GM21381 (cell line): ENCODE results near the gene ARRDC1.

ENCODE experiments used
- ATAC-seq: cut with Tn5 transposase; IDR thresholded peaks from one replicate; pipeline ENCODE4 v1.9.1; 2021; ENCODE audit warnings: mild to moderate bottlenecking, moderate library complexity; ENCODE audit not compliant: unreplicated experiment

The ARRDC1 gene

GRCh38 chr9:137638680-137639079 lies 33.2 kb downstream of the ARRDC1 start:
- ATAC-seq, result no peak

- no peak for ATAC-seq
Measured at GRCh38 chr9:137639303-137640051, 34.0 kb downstream of the ARRDC1 start.

GRCh38 chr9:137640862-137641261 lies 35.4 kb downstream of the ARRDC1 start:
- ATAC-seq, result no peak

- ATAC-seq, result no peak
Measured at GRCh38 chr9:137642118-137642601, 36.7 kb downstream of the ARRDC1 start.

GRCh38 chr9:137642892-137643291 lies 37.4 kb downstream of the ARRDC1 start:
- no peak for ATAC-seq

- no peak for ATAC-seq
Measured at GRCh38 chr9:137643921-137644320, 38.4 kb downstream of the ARRDC1 start.

GRCh38 chr9:137645211-137645610 lies 39.7 kb downstream of the ARRDC1 start:
- ATAC-seq, result no peak

GRCh38 chr9:137646341-137646740 lies 40.9 kb downstream of the ARRDC1 start:
- no peak for ATAC-seq

GRCh38 chr9:137647096-137647714 lies 41.7 kb downstream of the ARRDC1 start:
- no peak for ATAC-seq

- no peak for ATAC-seq
Measured at GRCh38 chr9:137648396-137648795, 42.9 kb downstream of the ARRDC1 start.

- no peak for ATAC-seq
Measured at GRCh38 chr9:137649553-137649952, 44.1 kb downstream of the ARRDC1 start.

- ATAC-seq, result no peak
Measured at GRCh38 chr9:137650259-137650658, 44.8 kb downstream of the ARRDC1 start.

- ATAC-seq, result no peak
Measured at GRCh38 chr9:137650779-137651178, 45.3 kb downstream of the ARRDC1 start.

- no peak for ATAC-seq
Measured at GRCh38 chr9:137656416-137656815, 50.9 kb downstream of the ARRDC1 start.

- ATAC-seq, result no peak
Measured at GRCh38 chr9:137657606-137658005, 52.1 kb downstream of the ARRDC1 start.

GRCh38 chr9:137658781-137659180 lies 53.3 kb downstream of the ARRDC1 start:
- no peak for ATAC-seq

GRCh38 chr9:137660144-137660543 lies 54.7 kb downstream of the ARRDC1 start:
- no peak for ATAC-seq

GRCh38 chr9:137663584-137663983 lies 58.1 kb downstream of the ARRDC1 start:
- ATAC-seq, result no peak

GRCh38 chr9:137664676-137665075 lies 59.2 kb downstream of the ARRDC1 start:
- ATAC-seq, result no peak
